HG03575 (cell line): ENCODE measurements around the gene FRMD3.

Experiments
- ATAC-seq: cut with Tn5 transposase; IDR thresholded peaks from one replicate; pipeline ENCODE4 v1.9.1; 2021; ENCODE audit not compliant: unreplicated experiment, insufficient number of reproducible peaks, low FRiP score; ENCODE audit errors: extremely low read depth

Gene FRMD3

GRCh38 chr9:83477571-83477970 lies 60.6 kb downstream of the FRMD3 start:
- ATAC-seq = no peak

- no peak for ATAC-seq
Observed at GRCh38 chr9:83477120-83477519, 61.1 kb downstream of the FRMD3 start.

GRCh38 chr9:83476513-83476912 lies 61.7 kb downstream of the FRMD3 start:
- ATAC-seq = no peak

- no peak for ATAC-seq
Observed at GRCh38 chr9:83475741-83476140, 62.5 kb downstream of the FRMD3 start.

GRCh38 chr9:83474631-83475030 lies 63.6 kb downstream of the FRMD3 start:
- ATAC-seq = no peak

- peak; percentile 99 for ATAC-seq
Observed at GRCh38 chr9:83473488-83473971, 64.7 kb downstream of the FRMD3 start.

GRCh38 chr9:83472764-83473163 lies 65.4 kb downstream of the FRMD3 start:
- no peak for ATAC-seq

- ATAC-seq = no peak
Observed at GRCh38 chr9:83472221-83472665, 66.0 kb downstream of the FRMD3 start.

GRCh38 chr9:83471241-83471640 lies 67.0 kb downstream of the FRMD3 start:
- no peak for ATAC-seq

- ATAC-seq = no peak
Observed at GRCh38 chr9:83469722-83470121, 68.5 kb downstream of the FRMD3 start.

GRCh38 chr9:83468821-83469220 lies 69.4 kb downstream of the FRMD3 start:
- ATAC-seq = no peak

GRCh38 chr9:83466877-83467276 lies 71.3 kb downstream of the FRMD3 start:
- ATAC-seq = no peak

GRCh38 chr9:83466351-83466750 lies 71.8 kb downstream of the FRMD3 start:
- no peak for ATAC-seq

- ATAC-seq = no peak
Observed at GRCh38 chr9:83459830-83460229, 78.4 kb downstream of the FRMD3 start.

GRCh38 chr9:83458530-83458929 lies 79.7 kb downstream of the FRMD3 start:
- ATAC-seq = no peak

- ATAC-seq = no peak
Observed at GRCh38 chr9:83457005-83457404, 81.2 kb downstream of the FRMD3 start.

GRCh38 chr9:83456226-83456625 lies 82.0 kb downstream of the FRMD3 start:
- ATAC-seq = no peak

- ATAC-seq = no peak
Observed at GRCh38 chr9:83454076-83454475, 84.1 kb downstream of the FRMD3 start.

- no peak for ATAC-seq
Observed at GRCh38 chr9:83451308-83451707, 86.9 kb downstream of the FRMD3 start.

GRCh38 chr9:83449983-83450382 lies 88.2 kb downstream of the FRMD3 start:
- ATAC-seq = no peak

GRCh38 chr9:83449166-83449565 lies 89.0 kb downstream of the FRMD3 start:
- ATAC-seq = no peak

GRCh38 chr9:83448626-83449025 lies 89.6 kb downstream of the FRMD3 start:
- no peak for ATAC-seq
